Pancreas (tissue), 10 donors: ENCODE measurements around the gene NXF1. TPM values are rescaled to one million over a fixed set of nuclear protein-coding genes. Genes with fewer than 3 reads are reported as not detected.
A peak's percentile ranks its signal among the peaks of the same experiment; 100 is the strongest.

ENCODE experiments used
- ATAC-seq, 4 donors: fragments of 200-7000 bp; cut with Tn5 transposase; one replicate each; pipeline versions ENCODE4 v1.8.0 to v1.9.1; 2020; ENCODE audit warnings: mild to moderate bottlenecking in 4 of 4, moderate library complexity in 4 of 4
- DNase-seq, 6 donors: peaks; one replicate each; pipeline ENCODE4 v3.0.0-alpha.2; 2020
- FAIRE-seq: peaks from 2 replicates; lab custom pipeline; 2012; peaks lifted over from hg19 to GRCh38; lab: Jason Lieb, UNC
- H3K27ac ChIP-seq, 4 donors: fragments of 200-600 bp; sonication (generic); 1 replicate in 3 of 4; 2 replicates in 1 of 4; pipeline versions ENCODE4 v1.5.0 to v1.8.0; 2020
- H3K27me3 ChIP-seq, 4 donors: fragments of 200-600 bp; one replicate each; pipeline ENCODE4 v1.8.0; 2021
- H3K36me3 ChIP-seq, 3 donors: fragments of 200-600 bp; sonication (generic) in 1 of 3; one replicate each; pipeline versions ENCODE4 v1.5.0 to v1.8.0; 2020 to 2021
- H3K4me1 ChIP-seq, 3 donors: fragments of 200-600 bp; one replicate each; pipeline ENCODE4 v1.8.0; 2021
- H3K4me3 ChIP-seq, 4 donors: fragments of 200-600 bp; sonication (generic) in 2 of 4; one replicate each; pipeline versions ENCODE4 v1.5.0 to v1.8.0; 2020 to 2021
- H3K9me3 ChIP-seq, 4 donors: fragments of 200-600 bp; one replicate each; pipeline ENCODE4 v1.8.0; 2021
- WGBS, 2 donors: extraction: QIAGEN DNeasy Blood & Tissue Kit; methylation state at CpG; one replicate each; pipeline ENCODE4 v1.1.7; 2013; 5-methylcytosine and 5-hydroxymethylcytosine counted together
- intact Hi-C, 3 donors: fragments of 100-400 bp; cut with DNase I; formaldehyde crosslinking; loops; one replicate each; pipeline versions ENCODE4 v1.11.1 to v1.14.2; 2022
- polyA plus RNA-seq, 2 donors: library from polyadenylated mRNA; stranded (reverse); fragments of 200-250 nt; gene quantifications; one replicate each; pipeline ENCODE4 v1.2.3, GENCODE V29; 2013
- total RNA-seq, 6 donors: library from RNA; stranded (reverse); fragmentation: NEBNext Ultra II Directional in 4 of 6; extraction: Animal tissue kit (Norgen Biotek cat#: 25700) in 4 of 6; gene quantifications; one replicate each; pipeline versions ENCODE4 v1.2.1 to v1.2.4, GENCODE V29; 2021 to 2023
- TF ChIP-seq, protein P1 (sequence below), 4 donors: fragments of 200-600 bp; sonication (generic) in 3 of 4; IDR thresholded peaks; one replicate each; pipeline versions ENCODE4 v1.5.0 to v1.8.0; 2021; ENCODE audit warnings: antibody characterized with exemption in 4 of 4
- donor health status: healthy with polysubstance abuse.
- donor health status: DM: no; HTN: no; CAD: no; lungs with moderate emphysema.
- donor health status: DM: no; HTN: no; CAD: no.
- donor health status: control.
- donor health status: control.
- donor health status: Bipolar disorder and iron deficiency.
- donor health status: DM: yes; HTN: yes; CAD: no.
- donor health status: DM: no; HTN: no; CAD: no.
- donor health status: DM: no; HTN: no; CAD: no.
- donor health status: DM: yes; HTN: yes; CAD: no.

Gene NXF1
- total and polyA plus RNA-seq, 8 donors: 20.9 to 294 (median 32.5) TPM

GRCh38 chr11:62794201-62794775 is 11.0 kb downstream of the NXF1 start:
- TF ChIP-seq, protein P1, sequence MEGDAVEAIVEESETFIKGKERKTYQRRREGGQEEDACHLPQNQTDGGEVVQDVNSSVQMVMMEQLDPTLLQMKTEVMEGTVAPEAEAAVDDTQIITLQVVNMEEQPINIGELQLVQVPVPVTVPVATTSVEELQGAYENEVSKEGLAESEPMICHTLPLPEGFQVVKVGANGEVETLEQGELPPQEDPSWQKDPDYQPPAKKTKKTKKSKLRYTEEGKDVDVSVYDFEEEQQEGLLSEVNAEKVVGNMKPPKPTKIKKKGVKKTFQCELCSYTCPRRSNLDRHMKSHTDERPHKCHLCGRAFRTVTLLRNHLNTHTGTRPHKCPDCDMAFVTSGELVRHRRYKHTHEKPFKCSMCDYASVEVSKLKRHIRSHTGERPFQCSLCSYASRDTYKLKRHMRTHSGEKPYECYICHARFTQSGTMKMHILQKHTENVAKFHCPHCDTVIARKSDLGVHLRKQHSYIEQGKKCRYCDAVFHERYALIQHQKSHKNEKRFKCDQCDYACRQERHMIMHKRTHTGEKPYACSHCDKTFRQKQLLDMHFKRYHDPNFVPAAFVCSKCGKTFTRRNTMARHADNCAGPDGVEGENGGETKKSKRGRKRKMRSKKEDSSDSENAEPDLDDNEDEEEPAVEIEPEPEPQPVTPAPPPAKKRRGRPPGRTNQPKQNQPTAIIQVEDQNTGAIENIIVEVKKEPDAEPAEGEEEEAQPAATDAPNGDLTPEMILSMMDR (IDR thresholded peaks at IDR 0.05): no peak
- WGBS, 2 donors: 89 to 90% methylated on average over 8 of the region's 8 CpGs
- FAIRE-seq: no peak

GRCh38 chr11:62792202-62792575 is 13.1 kb downstream of the NXF1 start:
- intact Hi-C loops: no loop called here
- no peaks in the 10 kb centered on the region for H3K27me3 ChIP-seq
- no peak for FAIRE-seq
- 23 to 26% methylated on average over 11 of the region's 11 CpGs for WGBS, 2 donors
- H3K27ac ChIP-seq: peak overlapping the region in 3 of 4 donors; percentile 71 to 79 (median 72)
- peaks cover 0 to 32% (median 30%) of the 10 kb centered on the region in 3 donors for H3K36me3 ChIP-seq
- peak in 3 of 4 donors; percentile 0 to 4 (median 1) for ATAC-seq
- H3K4me1 ChIP-seq: peaks cover 7 to 23% (median 19%) of the 10 kb centered on the region in 3 donors
- H3K9me3 ChIP-seq: no peaks in the 10 kb centered on the region
- H3K4me3 ChIP-seq: peak overlapping the region in 3 of 4 donors; percentile 85 to 96 (median 90)
- peak in 1 of 6 donors; percentile 56 for DNase-seq
- TF ChIP-seq, protein P1 (IDR thresholded peaks at IDR 0.05): no peak

More at GRCh38 chr11:62794201-62794775, 11.0 kb downstream of the NXF1 start:
- Histone ChIP-seq H3K4me1 (peaks cover 7 to 13% (median 12%) of the 10 kb centered on the region in 3 donors), H3K4me3 (no peak overlapping the region), H3K36me3 (peaks cover 0 to 53% (median 30%) of the 10 kb centered on the region in 3 donors), H3K27ac (no peak overlapping the region), H3K9me3 (no peaks in the 10 kb centered on the region), H3K27me3 (no peaks in the 10 kb centered on the region)
- ATAC-seq (no peak), DNase-seq (peak in 1 of 6 donors; percentile 10)
- intact Hi-C loops: no loop called here

DNA sequence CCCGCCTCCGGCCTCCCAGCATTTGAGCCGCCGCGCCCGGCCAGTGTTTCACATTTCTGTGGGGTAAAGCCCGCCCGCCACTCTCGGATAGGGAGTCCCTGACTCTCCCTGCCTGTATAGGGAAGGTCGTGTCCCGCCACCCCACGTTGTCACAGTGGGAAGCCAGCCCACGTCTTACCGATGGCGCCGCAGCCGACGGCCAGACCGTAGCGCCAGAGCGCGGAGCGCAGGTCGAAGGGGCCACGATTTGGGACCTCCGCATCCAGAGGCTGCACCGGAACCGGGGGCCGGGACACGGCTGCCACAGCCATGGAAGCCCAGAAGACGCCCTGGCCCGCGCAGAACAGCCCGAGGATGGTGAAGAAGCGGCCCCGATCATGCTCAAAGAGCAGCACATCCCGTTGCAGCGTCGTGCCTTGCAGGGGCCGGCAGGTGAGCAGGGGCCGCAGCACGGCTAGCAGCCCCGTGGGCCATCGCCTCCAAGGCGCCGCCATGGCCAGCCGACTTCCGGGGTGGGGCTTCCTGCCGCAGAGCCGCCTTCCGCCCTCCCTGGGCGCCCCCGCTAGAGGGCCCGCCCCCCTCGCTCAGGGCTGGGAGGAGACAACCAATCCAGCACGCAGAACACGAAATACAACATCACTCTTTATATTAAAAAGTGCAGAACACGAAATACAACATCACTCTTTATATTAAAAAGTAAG is 13.6 kb downstream of the NXF1 start, which contains the start of gene TMEM223:
Gene TMEM223 (minus strand): TSS at position 506 of the 701 bp plus-strand sequence. CDS start 12 bp downstream, at position 494.
- no peaks in the 10 kb centered on the region for H3K9me3 ChIP-seq
- no peak for FAIRE-seq
- WGBS, 2 donors: 0 to 1% methylated on average over 53 to 58 of the region's 58 CpGs
- H3K36me3 ChIP-seq: peaks cover 0 to 27% (median 24%) of the 10 kb centered on the region in 3 donors
- intact Hi-C loops: no loop called here
- peak; percentile 82 to 94 (median 86) for DNase-seq
- H3K4me1 ChIP-seq: peaks cover 7 to 23% (median 19%) of the 10 kb centered on the region in 3 donors
- H3K4me3 ChIP-seq: peak within 1 kb of the TSS; percentile 85 to 98 (median 93)
- no peaks in the 10 kb centered on the region for H3K27me3 ChIP-seq
- peak within 1 kb of the TSS; percentile 71 to 79 (median 73) for H3K27ac ChIP-seq
- peak; percentile 75 to 92 (median 84) for ATAC-seq
- TF ChIP-seq, protein P1 (IDR thresholded peaks at IDR 0.05): peak in 1 of 4 donors; percentile 10

GRCh38 chr11:62789576-62789975 is 15.7 kb downstream of the NXF1 start:
- no peaks in the 10 kb centered on the region for H3K27me3 ChIP-seq
- intact Hi-C loops: loop anchor here in 2 of 3 donors (5.0 to 10.0 kb wide), 2 partner anchors 73 to 75 kb away; no protein-coding TSS in a partner anchor
- H3K9me3 ChIP-seq: no peaks in the 10 kb centered on the region
- WGBS, 2 donors: 50 to 71% methylated on average over 3 of the region's 3 CpGs
- TF ChIP-seq, protein P1 (IDR thresholded peaks at IDR 0.05): no peak
- peaks cover 10 to 29% (median 26%) of the 10 kb centered on the region in 3 donors for H3K4me1 ChIP-seq
- ATAC-seq (no peak), FAIRE-seq (no peak), DNase-seq (no peak)
- H3K4me3 ChIP-seq: no peak overlapping the region
- no peak overlapping the region for H3K27ac ChIP-seq
- peaks cover 0 to 9% (median 8%) of the 10 kb centered on the region in 3 donors for H3K36me3 ChIP-seq
